ENCODE data around the gene POU2F1. TPM values are rescaled to one million over a fixed set of nuclear protein-coding genes. Genes with fewer than 3 reads are reported as not detected.
"Not testable (repeated sequence)": the region's sequence is repeated elsewhere in the genome, so short reads cannot be mapped to it uniquely, and the experiment has no call there.

The POU2F1 gene
- total RNA-seq, 1 donor from 2014 or later: 68.0 TPM

GRCh38 chr1:167200272-167200671 lies 20.4 kb upstream of the POU2F1 start:
- TF ChIP-seq EZH2phosphoT487 (IDR thresholded peaks at IDR 0.05) (no peak), CTCF (IDR thresholded peaks at IDR 0.05) (no peak), EZH2 (IDR thresholded peaks at IDR 0.05) (no peak)
- Mint-ChIP-seq H3K27me3 (ENCODE audit: insufficient read depth, low read depth) (no peaks in the 10 kb centered on the region), H3K4me1 (peaks cover 43% of the 10 kb centered on the region), H3K27ac (no peak overlapping the region), H3K4me3 (no peak overlapping the region), H3K36me3 (peaks cover 2% of the 10 kb centered on the region), H3K9me3 (peaks cover 2% of the 10 kb centered on the region)
- Histone ChIP-seq H3K4me2 (no peak overlapping the region), H4K20me1 (ENCODE audit: low read depth) (no peaks in the 10 kb centered on the region), H3K9ac (no peak overlapping the region), H3K27me3 (no peaks in the 10 kb centered on the region), H3K9me3 (ENCODE audit: low read depth) (no peaks in the 10 kb centered on the region), H3K36me3 (no peaks in the 10 kb centered on the region), H2AFZ (replicated peaks) (no peak overlapping the region), H3K79me2 (ENCODE audit: low read depth) (no peaks in the 10 kb centered on the region), H3K4me3 (no peak overlapping the region), H3K27ac (no peak overlapping the region), H3K4me1 (peaks cover 23% of the 10 kb centered on the region), H3F3A (ENCODE audit: low read depth) (peaks cover 5% of the 10 kb centered on the region)
- DNase-seq (ENCODE audit: low spot score): no peak

GRCh38 chr1:167200749-167201148 lies 19.9 kb upstream of the POU2F1 start:
- no peak for TF ChIP-seq EZH2phosphoT487 (IDR thresholded peaks at IDR 0.05)
- no peak for TF ChIP-seq EZH2 (IDR thresholded peaks at IDR 0.05)
- TF ChIP-seq CTCF (IDR thresholded peaks at IDR 0.05): no peak
- H3K27me3 Mint-ChIP-seq (ENCODE audit: insufficient read depth, low read depth): no peaks in the 10 kb centered on the region
- no peaks in the 10 kb centered on the region for H3K27me3 ChIP-seq
- no peaks in the 10 kb centered on the region for H3K9me3 ChIP-seq (ENCODE audit: low read depth)
- peaks cover 4% of the 10 kb centered on the region for H3K9me3 Mint-ChIP-seq
- H3K4me1 ChIP-seq: peaks cover 22% of the 10 kb centered on the region
- H3K79me2 ChIP-seq (ENCODE audit: low read depth): no peaks in the 10 kb centered on the region
- no peak overlapping the region for H2AFZ ChIP-seq (replicated peaks)
- peaks cover 41% of the 10 kb centered on the region for H3K4me1 Mint-ChIP-seq
- H3K4me3 ChIP-seq: no peak overlapping the region
- DNase-seq (ENCODE audit: low spot score): no peak
- peaks cover 5% of the 10 kb centered on the region for H3F3A ChIP-seq (ENCODE audit: low read depth)
- H3K36me3 ChIP-seq: no peaks in the 10 kb centered on the region
- no peak overlapping the region for H3K27ac Mint-ChIP-seq
- no peak overlapping the region for H3K4me3 Mint-ChIP-seq
- no peak overlapping the region for H3K27ac ChIP-seq
- H4K20me1 ChIP-seq (ENCODE audit: low read depth): no peaks in the 10 kb centered on the region
- no peak overlapping the region for H3K4me2 ChIP-seq
- H3K9ac ChIP-seq: no peak overlapping the region
- H3K36me3 Mint-ChIP-seq: peaks cover under 1% of the 10 kb centered on the region

- Histone ChIP-seq H3K36me3 (no peaks in the 10 kb centered on the region), H3K27me3 (no peaks in the 10 kb centered on the region), H3K9me3 (ENCODE audit: low read depth) (no peaks in the 10 kb centered on the region), H3K4me3 (no peak overlapping the region), H3K79me2 (ENCODE audit: low read depth) (no peaks in the 10 kb centered on the region), H3K9ac (no peak overlapping the region), H2AFZ (replicated peaks) (no peak overlapping the region), H3K4me2 (no peak overlapping the region), H4K20me1 (ENCODE audit: low read depth) (no peaks in the 10 kb centered on the region), H3K27ac (no peak overlapping the region), H3F3A (ENCODE audit: low read depth) (peaks cover 5% of the 10 kb centered on the region), H3K4me1 (peaks cover 15% of the 10 kb centered on the region)
- Mint-ChIP-seq H3K27me3 (ENCODE audit: insufficient read depth, low read depth) (no peaks in the 10 kb centered on the region), H3K36me3 (no peaks in the 10 kb centered on the region), H3K4me3 (no peak overlapping the region), H3K9me3 (peaks cover 4% of the 10 kb centered on the region), H3K4me1 (peaks cover 32% of the 10 kb centered on the region), H3K27ac (no peak overlapping the region)
- no peak for DNase-seq (ENCODE audit: low spot score)
- no peak for TF ChIP-seq EZH2phosphoT487 (IDR thresholded peaks at IDR 0.05)
These were observed 18.6 kb upstream of the POU2F1 start for GRCh38 chr1:167202049-167202448.

GRCh38 chr1:167205306-167206050 lies 15.2 kb upstream of the POU2F1 start:
- H4K20me1 ChIP-seq (ENCODE audit: low read depth); H2AFZ ChIP-seq (replicated peaks); H3K27me3 ChIP-seq; H3K27me3 Mint-ChIP-seq (ENCODE audit: insufficient read depth, low read depth); H3K27ac ChIP-seq; H3K9me3 ChIP-seq (ENCODE audit: low read depth); H3K9ac ChIP-seq; H3K4me3 Mint-ChIP-seq; H3K4me1 ChIP-seq; H3K36me3 ChIP-seq; H3K27ac Mint-ChIP-seq; H3K4me3 ChIP-seq; H3K79me2 ChIP-seq (ENCODE audit: low read depth); H3F3A ChIP-seq (ENCODE audit: low read depth); H3K4me2 ChIP-seq; H3K36me3 Mint-ChIP-seq; DNase-seq (ENCODE audit: low spot score): not testable (repeated sequence)
- H3K9me3 Mint-ChIP-seq: peaks cover 22% of the 10 kb centered on the region
- H3K4me1 Mint-ChIP-seq: peaks cover 10% of the 10 kb centered on the region

Measured in neural progenitor cell (in vitro differentiated cells).